Jurkat, Clone E6-1 (cell line): ENCODE data around the gene CREG1.

Experiments used
- DNase-seq: peaks from one replicate; pipeline ENCODE4 v3.0.0-alpha.2; 2011; ENCODE audit warnings: low read depth, low spot score
- H3K4me3 ChIP-seq: 2 replicates; pipeline ENCODE4 v1.5.1; 2011; ENCODE audit warnings: mild to moderate bottlenecking, low read length, control low read depth, moderate library complexity

The CREG1 gene

GRCh38 chr1:167514288-167514687, 39.3 kb downstream of the CREG1 start:
- DNase-seq = no peak
- H3K4me3 ChIP-seq = no peak overlapping the region

- H3K4me3 ChIP-seq = no peak overlapping the region
Observed at GRCh38 chr1:167512046-167512654, 41.4 kb downstream of the CREG1 start.

GRCh38 chr1:167511374-167511986, 42.1 kb downstream of the CREG1 start:
- DNase-seq = no peak
- H3K4me3 ChIP-seq = no peak overlapping the region

More at GRCh38 chr1:167512046-167512654, 41.4 kb downstream of the CREG1 start:
- no peak for DNase-seq

GRCh38 chr1:167510881-167511280, 42.7 kb downstream of the CREG1 start:
- no peak for DNase-seq
- no peak overlapping the region for H3K4me3 ChIP-seq

- no peak for DNase-seq
- no peak overlapping the region for H3K4me3 ChIP-seq
Observed at GRCh38 chr1:167510244-167510643, 43.3 kb downstream of the CREG1 start.

- H3K4me3 ChIP-seq = no peak overlapping the region
- no peak for DNase-seq
Observed at GRCh38 chr1:167509587-167509986, 44.0 kb downstream of the CREG1 start.

GRCh38 chr1:167507719-167508118, 45.8 kb downstream of the CREG1 start:
- no peak for DNase-seq
- no peak overlapping the region for H3K4me3 ChIP-seq

- DNase-seq = no peak
- H3K4me3 ChIP-seq = no peak overlapping the region
Observed at GRCh38 chr1:167504467-167504827, 49.1 kb downstream of the CREG1 start.

GRCh38 chr1:167503626-167504466, 49.7 kb downstream of the CREG1 start:
- no peak overlapping the region for H3K4me3 ChIP-seq

GRCh38 chr1:167502719-167503462, 50.7 kb downstream of the CREG1 start:
- H3K4me3 ChIP-seq = no peak overlapping the region
- no peak for DNase-seq

More at GRCh38 chr1:167503626-167504466, 49.7 kb downstream of the CREG1 start:
- DNase-seq = no peak

GRCh38 chr1:167502192-167502551, 51.4 kb downstream of the CREG1 start:
- no peak overlapping the region for H3K4me3 ChIP-seq
- no peak for DNase-seq

GRCh38 chr1:167501515-167502191, 51.9 kb downstream of the CREG1 start:
- DNase-seq = no peak
- H3K4me3 ChIP-seq = no peak overlapping the region

- no peak overlapping the region for H3K4me3 ChIP-seq
- no peak for DNase-seq
Observed at GRCh38 chr1:167500283-167500860, 53.2 kb downstream of the CREG1 start.

- no peak overlapping the region for H3K4me3 ChIP-seq
Observed at GRCh38 chr1:167499664-167500101, 53.9 kb downstream of the CREG1 start.

GRCh38 chr1:167499106-167499505, 54.5 kb downstream of the CREG1 start:
- H3K4me3 ChIP-seq = no peak overlapping the region
- DNase-seq = no peak

More at GRCh38 chr1:167499664-167500101, 53.9 kb downstream of the CREG1 start:
- peak; percentile 58 for DNase-seq

GRCh38 chr1:167496797-167497619, 56.6 kb downstream of the CREG1 start:
- no peak overlapping the region for H3K4me3 ChIP-seq
- no peak for DNase-seq

- H3K4me3 ChIP-seq = no peak overlapping the region
- DNase-seq = no peak
Observed at GRCh38 chr1:167493372-167493771, 60.2 kb downstream of the CREG1 start.

- no peak for DNase-seq
- no peak overlapping the region for H3K4me3 ChIP-seq
Observed at GRCh38 chr1:167492481-167492910, 61.1 kb downstream of the CREG1 start.
